H1 (cell line): ENCODE results near the gene TSPAN33. TPM values are rescaled to one million over a fixed set of nuclear protein-coding genes. Genes with fewer than 3 reads are reported as not detected.

Experiments used
- KDM5A ChIP-seq: fragments of 200-600 bp; IDR thresholded peaks from 2 replicates; pipeline ENCODE4 v1.7.1; 2012; ENCODE audit warnings: mild to moderate bottlenecking, low read length, inconsistent platforms, mixed read lengths
- NANOG ChIP-seq: IDR thresholded peaks from 2 replicates; pipeline ENCODE4 v1.6.1; 2011; ENCODE audit warnings: low read length, low read depth, mild to moderate bottlenecking, inconsistent platforms; ENCODE audit not compliant: insufficient read depth, poor library complexity, severe bottlenecking
- TCF12 ChIP-seq: IDR thresholded peaks from 2 replicates; pipeline ENCODE4 v1.6.1; 2011; ENCODE audit warnings: low read depth, mild to moderate bottlenecking, low read length
- USF2 ChIP-seq: IDR thresholded peaks from 2 replicates; pipeline ENCODE4 v1.6.1; 2011; ENCODE audit warnings: low read length, improper control_type of control experiment
- polyA plus RNA-seq, 7 experiments: library from polyadenylated mRNA; depleted of rRNA in 3 of 7; stranded (reverse) in 5 of 7; unstranded in 2 of 7; fragments of >200 nt in 5 of 7; fragments of 200-250 nt in 2 of 7; gene quantifications; 1 replicate in 5 of 7; 2 replicates in 1 of 7; 4 replicates in 1 of 7; pipeline versions ENCODE4 v1.2.1 to v1.2.3, GENCODE V29; 2011 to 2013; ENCODE audit warnings: missing spikeins in 2 of 7, mixed read lengths in 2 of 7
- total RNA-seq: library from RNA; stranded (reverse); fragmentation: NEBNext Ultra II Directional; extraction: Animal tissue kit (Norgen Biotek cat#: 25700); gene quantifications from 2 replicates; pipeline ENCODE4 v1.2.1, GENCODE V29; 2021

The TSPAN33 gene
- total and polyA plus RNA-seq, 2 of the 8 experiments (the other 6 are each of a cell fraction or from before 2014, with no cell fraction given) = 42.8 to 47.1 TPM

GRCh38 chr7:129166745-129167144, 22.2 kb downstream of the TSPAN33 start (continued):
- TF ChIP-seq TCF12 (no peak), USF2 (no peak), KDM5A (no peak), NANOG (no peak)
